IMR-90 (cell line): Measurements from ENCODE around the gene JPH3. TPM values are rescaled to one million over a fixed set of nuclear protein-coding genes. Genes with fewer than 3 reads are reported as not detected.

ENCODE experiments used
- ATAC-seq: fragments of 200-7000 bp; cut with Tn5 transposase; 2 replicates; pipeline ENCODE4 v1.9.1; 2020; ENCODE audit warnings: low read depth, mild to moderate bottlenecking, moderate library complexity
- BruUV-seq: library from RNA; stranded (reverse); fragments of 400-500 nt; replicated peaks from 2 replicates; lab custom pipeline; 2021; lab: Mats Ljungman, UMichigan
- CTCF ChIA-PET: fragments of 300-600 bp; formaldehyde crosslinking; extraction: SDS; loops from one replicate; lab custom pipeline; 2021; ENCODE audit warnings: antibody characterized with exemption; lab: Yijun Ruan, JAX
- POLR2A ChIA-PET: fragments of 300-600 bp; sonication (Branson Sonifier 250); formaldehyde crosslinking; loops from one replicate; lab custom pipeline; 2022; ENCODE audit warnings: antibody characterized with exemption; ENCODE audit not compliant: unreplicated experiment; lab: Charles Lee
- DNase-seq: peaks from one replicate; pipeline ENCODE4 v3.0.0; 2013
- H2AFZ ChIP-seq: replicated peaks from 2 replicates; pipeline ENCODE3; 2013; ENCODE audit warnings: low read length, mild to moderate bottlenecking; ENCODE audit not compliant: poor library complexity
- H2AK5ac ChIP-seq: 2 replicates; pipeline ENCODE4 v1.6.1; 2013; ENCODE audit warnings: low read depth, low read length, inconsistent platforms
- H2AK9ac ChIP-seq: replicated peaks from 2 replicates; pipeline ENCODE3; 2013; ENCODE audit warnings: mild to moderate bottlenecking, low read depth, low read length, moderate library complexity; ENCODE audit not compliant: poor library complexity
- H2BK120ac ChIP-seq: 2 replicates; pipeline ENCODE4 v1.6.1; 2013; ENCODE audit warnings: low read depth, low read length, inconsistent platforms
- H2BK15ac ChIP-seq: 3 replicates; pipeline ENCODE4 v1.6.1; 2013; ENCODE audit warnings: low read depth, low read length, inconsistent platforms
- H2BK20ac ChIP-seq: 2 replicates; pipeline ENCODE4 v1.6.1; 2013; ENCODE audit warnings: low read depth, mild to moderate bottlenecking, inconsistent platforms, low read length, moderate library complexity
- H2BK5ac ChIP-seq: 2 replicates; pipeline ENCODE4 v1.6.1; 2013; ENCODE audit warnings: mild to moderate bottlenecking, low read depth, low read length, inconsistent platforms; ENCODE audit not compliant: poor library complexity, severe bottlenecking
- H3K14ac ChIP-seq: replicated peaks from 2 replicates; pipeline ENCODE4 v1.6.1; 2013; ENCODE audit warnings: low read depth, low read length, inconsistent platforms
- H3K18ac ChIP-seq: 2 replicates; pipeline ENCODE4 v1.6.1; 2013; ENCODE audit warnings: low read depth, low read length, control low read depth
- H3K23ac ChIP-seq: 2 replicates; pipeline ENCODE4 v1.6.1; 2013; ENCODE audit warnings: low read depth, low read length, inconsistent platforms
- H3K27ac ChIP-seq: 2 replicates; pipeline ENCODE4 v1.5.1; 2013; ENCODE audit warnings: mild to moderate bottlenecking, control low read depth, low read length; ENCODE audit not compliant: insufficient read depth
- H3K27me3 ChIP-seq: 2 replicates; pipeline ENCODE4 v1.6.1; 2013; ENCODE audit warnings: low read length; ENCODE audit not compliant: control insufficient read depth, insufficient read depth
- H3K36me3 ChIP-seq: 2 replicates; pipeline ENCODE4 v1.6.1; 2013; ENCODE audit warnings: low read length, mixed read lengths; ENCODE audit not compliant: control insufficient read depth, insufficient read depth
- H3K4ac ChIP-seq: 2 replicates; pipeline ENCODE4 v1.6.1; 2013; ENCODE audit warnings: low read depth, low read length, inconsistent platforms
- H3K4me1 ChIP-seq: 2 replicates; pipeline ENCODE4 v1.6.1; 2013; ENCODE audit warnings: low read length, mixed read lengths; ENCODE audit not compliant: control insufficient read depth, insufficient read depth
- H3K4me2 ChIP-seq: 2 replicates; pipeline ENCODE4 v1.6.1; 2013; ENCODE audit warnings: low read depth, mild to moderate bottlenecking, control low read depth, low read length, moderate library complexity
- H3K4me3 ChIP-seq: 2 replicates; pipeline ENCODE4 v1.5.1; 2013; ENCODE audit warnings: low read depth, mild to moderate bottlenecking, control low read depth, low read length, moderate library complexity; ENCODE audit not compliant: insufficient read depth
- H3K56ac ChIP-seq: 2 replicates; pipeline ENCODE4 v1.6.1; 2013; ENCODE audit warnings: low read length, inconsistent platforms; ENCODE audit not compliant: insufficient read depth; ENCODE audit errors: extremely low read depth
- H3K79me1 ChIP-seq, 2 experiments: 2 replicates each; pipeline ENCODE4 v1.6.1; 2013; ENCODE audit warnings: low read length in 2 of 2, inconsistent platforms in 1 of 2, low read depth in 1 of 2
- H3K9ac ChIP-seq: 2 replicates; pipeline ENCODE4 v1.6.1; 2013; ENCODE audit warnings: low read depth, low read length, control low read depth
- H3K9me1 ChIP-seq: 2 replicates; pipeline ENCODE4 v1.6.1; 2013; ENCODE audit warnings: low read length, inconsistent platforms; ENCODE audit not compliant: insufficient read depth
- H3K9me3 ChIP-seq: 2 replicates; pipeline ENCODE4 v1.6.1; 2013; ENCODE audit warnings: low read length; ENCODE audit not compliant: control insufficient read depth, insufficient read depth
- H4K20me1 ChIP-seq: 2 replicates; pipeline ENCODE4 v1.6.1; 2013; ENCODE audit warnings: low read length, inconsistent platforms; ENCODE audit not compliant: insufficient read depth
- H4K5ac ChIP-seq: 2 replicates; pipeline ENCODE4 v1.6.1; 2013; ENCODE audit warnings: mild to moderate bottlenecking, low read depth, low read length, control low read depth
- H4K8ac ChIP-seq, 2 experiments: 2 replicates each; pipeline ENCODE4 v1.6.1; 2013; ENCODE audit warnings: low read depth in 2 of 2, low read length in 2 of 2, control low read depth in 1 of 2, inconsistent platforms in 1 of 2
- H4K91ac ChIP-seq: 2 replicates; pipeline ENCODE4 v1.6.1; 2013; ENCODE audit warnings: low read depth, low read length, inconsistent platforms; ENCODE audit not compliant: insufficient read depth
- CEBPB ChIP-seq: IDR thresholded peaks from 2 replicates; pipeline ENCODE4 v1.6.1; 2012; ENCODE audit warnings: low read depth, low read length, improper control_type of control experiment
- POLR2A ChIP-seq: IDR thresholded peaks from 2 replicates; pipeline ENCODE4 v1.6.1; 2012; ENCODE audit warnings: mild to moderate bottlenecking, low read depth, low read length
- RAD21 ChIP-seq: IDR thresholded peaks from 2 replicates; pipeline ENCODE4 v1.6.1; 2012; ENCODE audit warnings: low read length, improper control_type of control experiment
- RCOR1 ChIP-seq: IDR thresholded peaks from 2 replicates; pipeline ENCODE4 v1.6.1; 2012; ENCODE audit warnings: mild to moderate bottlenecking, low read length, improper control_type of control experiment; ENCODE audit not compliant: insufficient replicate concordance
- SMC3 ChIP-seq: fragments of 150-350 bp; IDR thresholded peaks from 2 replicates; pipeline ENCODE4 v1.6.1; 2016; ENCODE audit warnings: low read depth, mild to moderate bottlenecking, antibody characterized with exemption, low read length, moderate library complexity
- WGBS, 2 experiments: methylation state at CpG; one replicate each; pipeline versions ENCODE4 v1.1.5 to v1.1.7; 2013; ENCODE audit warnings: missing lambda C conversion rate in 2 of 2; ENCODE audit not compliant: insufficient read length in 1 of 2; ENCODE audit errors: extremely low coverage in 2 of 2; 5-methylcytosine and 5-hydroxymethylcytosine counted together
- dilution Hi-C: fragments of 300-500 bp; cut with HindIII; formaldehyde crosslinking; loops from one replicate; pipeline ENCODE4 v1.14.3; 2018; ENCODE audit warnings: low sequenced_read_pairs; ENCODE audit not compliant: unreplicated experiment
- in situ Hi-C: fragments of 300-500 bp; cut with MboI; formaldehyde crosslinking; loops from 3 replicates; pipeline ENCODE4 v1.14.3; 2019; ENCODE audit warnings: low sequenced_read_pairs, inconsistent platforms, mixed read lengths
- intact Hi-C: fragments of 100-400 bp; cut with micrococcal nuclease; formaldehyde crosslinking; loops from 2 replicates; pipeline ENCODE4 v1.10.0; 2022
- polyA plus RNA-seq, 3 experiments: library from polyadenylated mRNA; depleted of rRNA; stranded (reverse); fragments of >200 nt; gene quantifications; 2 replicates each; pipeline ENCODE4 v1.2.3, GENCODE V29; 2012; ENCODE audit warnings: low replicate concordance in 1 of 3
- total RNA-seq: library from RNA; depleted of rRNA; stranded (reverse); fragments of >200 nt; gene quantifications from 2 replicates; pipeline ENCODE4 v1.2.3, GENCODE V29; 2012

The JPH3 gene
- total and polyA plus RNA-seq, 2 of the 4 experiments (the other 2 are of a cell fraction) = 0.03 TPM; not detected in 1

- Histone ChIP-seq H3K9me3 (no peaks in the 10 kb centered on the region), H3K14ac (no peak overlapping the region), H3K9ac (no peak overlapping the region), H3K27me3 (peaks cover 42% of the 10 kb centered on the region), H3K9me1 (no peaks in the 10 kb centered on the region), H3K56ac (no peak overlapping the region), H3K23ac (no peak overlapping the region), H3K18ac (no peak overlapping the region), H2AK5ac (no peak overlapping the region), H4K5ac (no peak overlapping the region), H4K8ac (no peak overlapping the region), H4K20me1 (no peaks in the 10 kb centered on the region; the same call in 1 of the 2 replicates), H2AFZ (no peak overlapping the region), H3K4ac (no peak overlapping the region), H2BK15ac (no peak overlapping the region), H2BK5ac (no peak overlapping the region), H2BK120ac (no peak overlapping the region), H3K4me3 (no peak overlapping the region), H3K4me2 (no peak overlapping the region), H3K79me1 (no peaks in the 10 kb centered on the region), H3K36me3 (no peaks in the 10 kb centered on the region), H2BK20ac (no peak overlapping the region), H3K27ac (no peak overlapping the region), H3K4me1 (no peaks in the 10 kb centered on the region), H2AK9ac (no peak overlapping the region), H4K91ac (no peak overlapping the region)
- BruUV-seq = no TSS peak
- DNase-seq (peak; percentile 52), ATAC-seq (peak; percentile 96)
- dilution Hi-C loops = no loop called here
- in situ Hi-C loops = no loop called here
- intact Hi-C loops = loop anchor here (1.0 kb wide), 1 partner anchor 53 kb away; no protein-coding TSS in a partner anchor
- POLR2A ChIA-PET = no interaction called here
- no peak for TF ChIP-seq RAD21
- no peak for TF ChIP-seq CEBPB
- TF ChIP-seq SMC3 = no peak
- no peak for TF ChIP-seq POLR2A
- TF ChIP-seq RCOR1 = peak; percentile 49
- CTCF ChIA-PET = no interaction called here
- 20% methylated on average over 5 of the region's 20 CpGs; no CpG with 5 or more reads in 1 of the 2 experiments for WGBS, 2 experiments
Observed at GRCh38 chr16:87608400-87608985, 6.2 kb downstream of the JPH3 start.
